Astrocyte (in vitro differentiated cells and primary cell): Measurements from ENCODE around the gene FERMT3. TPM values are rescaled to one million over a fixed set of nuclear protein-coding genes. Genes with fewer than 3 reads are reported as not detected.
A peak's percentile ranks its signal among the peaks of the same experiment; 100 is the strongest.

Experiments
- DNase-seq: peaks from one replicate; pipeline ENCODE4 v3.0.0-alpha.2; 2010; ENCODE audit warnings: low read depth
- FAIRE-seq: peaks from 2 replicates; lab custom pipeline; 2011; peaks lifted over from hg19 to GRCh38; lab: Jason Lieb, UNC
- H2AFZ ChIP-seq: 2 replicates; pipeline ENCODE4 v1.6.0; 2012; ENCODE audit warnings: low read depth, low read length, inconsistent platforms
- H3K27ac ChIP-seq: 2 replicates; pipeline ENCODE4 v1.5.1; 2011; ENCODE audit warnings: low read depth, low read length, inconsistent platforms
- H3K27me3 ChIP-seq: 2 replicates; pipeline ENCODE4 v1.6.0; 2011; ENCODE audit warnings: low read length, inconsistent platforms; ENCODE audit not compliant: insufficient read depth
- H3K36me3 ChIP-seq: 2 replicates; pipeline ENCODE4 v1.5.1; 2011; ENCODE audit warnings: low read length, inconsistent platforms; ENCODE audit not compliant: insufficient read depth
- H3K4me1 ChIP-seq: 2 replicates; pipeline ENCODE4 v1.5.1; 2011; ENCODE audit warnings: low read length, inconsistent platforms; ENCODE audit not compliant: insufficient read depth
- H3K4me2 ChIP-seq: 2 replicates; pipeline ENCODE4 v1.6.0; 2012; ENCODE audit warnings: low read length, inconsistent platforms
- H3K4me3 ChIP-seq: 2 replicates; pipeline ENCODE4 v1.5.1; 2011; ENCODE audit warnings: low read depth, mild to moderate bottlenecking, low read length, inconsistent platforms; ENCODE audit not compliant: insufficient read depth
- H3K79me2 ChIP-seq: 2 replicates; pipeline ENCODE4 v1.6.0; 2012; ENCODE audit warnings: mild to moderate bottlenecking, low read length, inconsistent platforms; ENCODE audit not compliant: insufficient read depth
- H3K9ac ChIP-seq: 2 replicates; pipeline ENCODE4 v1.6.0; 2012; ENCODE audit warnings: mild to moderate bottlenecking, low read length, inconsistent platforms
- H3K9me3 ChIP-seq: 2 replicates; pipeline ENCODE4 v1.5.1; 2012; ENCODE audit warnings: low read depth, mild to moderate bottlenecking, low read length, inconsistent platforms; ENCODE audit not compliant: insufficient read depth
- H4K20me1 ChIP-seq: 2 replicates; pipeline ENCODE4 v1.6.0; 2012; ENCODE audit warnings: low read length, inconsistent platforms; ENCODE audit not compliant: insufficient read depth
- H3K27ac Mint-ChIP-seq: one replicate; pipeline ENCODE4 v1.8.0; 2021; ENCODE audit warnings: mild to moderate bottlenecking, mixed read lengths; ENCODE audit not compliant: unreplicated experiment
- H3K27me3 Mint-ChIP-seq: one replicate; pipeline ENCODE4 v1.8.0; 2021; ENCODE audit warnings: low read depth, mixed read lengths; ENCODE audit not compliant: unreplicated experiment
- H3K36me3 Mint-ChIP-seq: one replicate; pipeline ENCODE4 v1.8.0; 2021; ENCODE audit warnings: low read depth, mixed read lengths; ENCODE audit not compliant: unreplicated experiment
- H3K4me1 Mint-ChIP-seq: one replicate; pipeline ENCODE4 v1.8.0; 2021; ENCODE audit warnings: low read depth, mixed read lengths; ENCODE audit not compliant: unreplicated experiment
- H3K4me3 Mint-ChIP-seq: one replicate; pipeline ENCODE4 v1.8.0; 2021; ENCODE audit warnings: mild to moderate bottlenecking, moderate library complexity, mixed read lengths; ENCODE audit not compliant: unreplicated experiment
- H3K9me3 Mint-ChIP-seq: one replicate; pipeline ENCODE4 v1.8.0; 2021; ENCODE audit warnings: mild to moderate bottlenecking, mixed read lengths; ENCODE audit not compliant: unreplicated experiment
- CTCF ChIP-seq: IDR thresholded peaks from 2 replicates; pipeline ENCODE4 v1.5.1; 2011; ENCODE audit warnings: low read depth, mild to moderate bottlenecking, inconsistent platforms, low read length, moderate library complexity; ENCODE audit not compliant: insufficient read depth
- EZH2 ChIP-seq: IDR thresholded peaks from 2 replicates; pipeline ENCODE4 v1.6.1; 2012; ENCODE audit warnings: mild to moderate bottlenecking, low read length, inconsistent platforms; ENCODE audit not compliant: insufficient read depth
- total RNA-seq: library from RNA; stranded (reverse); gene quantifications from 2 replicates; pipeline ENCODE4 v1.2.1, GENCODE V29; 2021

FERMT3 gene
- total RNA-seq, 1 donor from 2014 or later = 1.3 TPM

DNA sequence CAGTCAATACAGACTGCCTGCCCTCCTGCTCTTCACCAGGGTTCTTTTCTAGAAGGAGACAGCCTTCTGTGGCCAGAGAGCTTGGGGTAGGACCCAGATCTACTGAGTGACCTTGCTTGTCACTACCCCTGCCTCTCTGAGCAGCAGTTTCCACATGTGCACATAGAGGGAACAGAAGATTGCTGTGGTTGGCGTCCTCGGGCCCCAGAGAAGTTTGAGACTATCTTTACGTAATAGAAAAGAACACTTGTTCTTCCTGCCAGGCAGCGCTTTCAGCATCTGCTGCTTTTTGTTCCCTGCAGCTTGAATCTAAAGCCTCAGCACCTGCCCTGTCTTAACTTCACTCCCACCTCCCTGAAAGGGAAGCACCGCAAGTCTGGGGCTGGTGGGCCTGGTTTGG is 32.5 kb downstream of the FERMT3 start:
- peaks cover 36% of the 10 kb centered on the region for H3K4me1 ChIP-seq
- Mint-ChIP-seq H3K27ac (no peak overlapping the region), H3K4me3 (peak overlapping the region; percentile 60), H3K4me1 (peaks cover 15% of the 10 kb centered on the region), H3K36me3 (peaks cover 9% of the 10 kb centered on the region), H3K27me3 (no peaks in the 10 kb centered on the region), H3K9me3 (no peaks in the 10 kb centered on the region)
- FAIRE-seq (no peak), DNase-seq (no peak)
- H3K4me2 ChIP-seq = no peak overlapping the region
- H4K20me1 ChIP-seq = peaks cover 26% of the 10 kb centered on the region
- peaks cover 14% of the 10 kb centered on the region for H3K36me3 ChIP-seq
- H2AFZ ChIP-seq = no peak overlapping the region
- no peaks in the 10 kb centered on the region for H3K27me3 ChIP-seq
- no peak overlapping the region for H3K27ac ChIP-seq
- no peak for TF ChIP-seq EZH2
- TF ChIP-seq CTCF = no peak
- no peaks in the 10 kb centered on the region for H3K9me3 ChIP-seq
- no peak overlapping the region for H3K4me3 ChIP-seq
- peaks cover 31% of the 10 kb centered on the region for H3K79me2 ChIP-seq
- H3K9ac ChIP-seq = no peak overlapping the region

- no peaks in the 10 kb centered on the region for H3K27me3 ChIP-seq
- H3K4me1 ChIP-seq = peaks cover 41% of the 10 kb centered on the region
- H3K36me3 ChIP-seq = peaks cover 14% of the 10 kb centered on the region
- peaks cover 39% of the 10 kb centered on the region for H3K79me2 ChIP-seq
- Mint-ChIP-seq H3K4me3 (peak overlapping the region; percentile 91), H3K4me1 (peaks cover 18% of the 10 kb centered on the region), H3K27me3 (no peaks in the 10 kb centered on the region), H3K36me3 (peaks cover 9% of the 10 kb centered on the region), H3K27ac (peak overlapping the region; percentile 97), H3K9me3 (no peaks in the 10 kb centered on the region)
- H4K20me1 ChIP-seq = peaks cover 30% of the 10 kb centered on the region
- peak overlapping the region; percentile 88 for H3K9ac ChIP-seq
- H3K9me3 ChIP-seq = no peaks in the 10 kb centered on the region
- no peak overlapping the region for H2AFZ ChIP-seq
- H3K4me3 ChIP-seq = peak overlapping the region; percentile 84
- peak overlapping the region; percentile 99 for H3K4me2 ChIP-seq
- peak overlapping the region; percentile 94 for H3K27ac ChIP-seq
- FAIRE-seq = no peak
- TF ChIP-seq EZH2 = no peak
- TF ChIP-seq CTCF = no peak
- no peak for DNase-seq
Measured at GRCh38 chr11:64239662-64240434, 33.3 kb downstream of the FERMT3 start.
